SK-N-SH treated with all-trans-retinoic acid at 6 μM for 48 hours (cell line): Measurements from ENCODE around the gene CISTR.

Experiments used
- ARNTL ChIP-seq: fragments of 450-650 bp; formaldehyde crosslinking; IDR thresholded peaks from 2 replicates; pipeline ENCODE4 v1.5.0; 2020; ENCODE audit warnings: low read depth, mild to moderate bottlenecking, moderate library complexity, borderline replicate concordance
- CREB5 ChIP-seq: fragments of 250-450 bp; sonication (Bioruptor Pico); IDR thresholded peaks from 2 replicates; pipeline ENCODE4 v1.5.1; 2020; ENCODE audit warnings: low read depth, mild to moderate bottlenecking, moderate library complexity
- CSDC2 ChIP-seq: fragments of 250-450 bp; sonication (Bioruptor Pico); IDR thresholded peaks from 2 replicates; pipeline ENCODE4 v1.5.0; 2020; ENCODE audit warnings: mild to moderate bottlenecking, moderate library complexity
- CSRNP3 ChIP-seq: fragments of 250-450 bp; sonication (Bioruptor Pico); IDR thresholded peaks from 2 replicates; pipeline ENCODE4 v1.5.1; 2021; ENCODE audit warnings: mild to moderate bottlenecking, moderate library complexity
- OSR1 ChIP-seq: fragments of 250-450 bp; sonication (Bioruptor Pico); IDR thresholded peaks from 2 replicates; pipeline ENCODE4 v1.8.0; 2022; ENCODE audit warnings: moderate library complexity, mild to moderate bottlenecking, inconsistent platforms
- PATZ1 ChIP-seq: fragments of 250-450 bp; sonication (Bioruptor Pico); IDR thresholded peaks from 2 replicates; pipeline ENCODE4 v1.8.0; 2020; ENCODE audit warnings: mild to moderate bottlenecking, moderate library complexity, borderline replicate concordance
- POU6F1 ChIP-seq: fragments of 250-450 bp; sonication (Bioruptor Pico); IDR thresholded peaks from 2 replicates; pipeline ENCODE4 v1.8.0; 2021; ENCODE audit warnings: low read depth, mild to moderate bottlenecking, moderate library complexity, borderline replicate concordance
- SNAI2 ChIP-seq: fragments of 250-450 bp; sonication (Bioruptor Pico); IDR thresholded peaks from 2 replicates; pipeline ENCODE4 v1.5.0; 2020; ENCODE audit warnings: mild to moderate bottlenecking, moderate library complexity
- TSHZ2 ChIP-seq: fragments of 250-450 bp; sonication (Bioruptor Pico); IDR thresholded peaks from 2 replicates; pipeline ENCODE4 v1.5.0; 2020; ENCODE audit warnings: mild to moderate bottlenecking, moderate library complexity
- ZC3H10 ChIP-seq: fragments of 250-450 bp; sonication (Bioruptor Pico); IDR thresholded peaks from 2 replicates; pipeline ENCODE4 v1.5.1; 2021; ENCODE audit warnings: mild to moderate bottlenecking, moderate library complexity

DNA sequence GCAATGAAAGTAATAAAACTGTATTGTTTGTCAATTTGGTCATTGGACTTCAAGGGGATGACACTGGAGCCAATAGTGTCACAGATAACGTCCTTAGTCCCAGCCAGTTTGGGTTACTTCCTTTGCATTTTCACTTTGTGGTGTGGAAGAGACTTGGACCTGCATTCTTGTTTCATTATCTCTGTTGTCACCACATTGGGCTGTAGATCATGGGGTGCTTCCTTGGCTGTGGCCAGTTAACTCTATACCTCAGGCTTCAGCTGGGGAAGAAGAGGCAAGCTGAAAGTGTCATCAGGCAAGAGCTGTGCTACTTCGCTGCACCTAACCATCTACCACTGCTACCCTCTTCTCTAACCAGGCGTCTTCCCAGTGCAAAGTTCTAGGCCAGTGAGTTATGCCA, 15.1 kb upstream of the CISTR start:
- no peak for TF ChIP-seq CSRNP3 (CRISPR knock-in tag)
- TF ChIP-seq PATZ1 (CRISPR knock-in tag): no peak
- no peak for TF ChIP-seq OSR1 (CRISPR knock-in tag)
- no peak for TF ChIP-seq ARNTL (CRISPR knock-in tag)
- TF ChIP-seq SNAI2: no peak
- TF ChIP-seq TSHZ2 (CRISPR knock-in tag): no peak
- no peak for TF ChIP-seq CREB5 (CRISPR knock-in tag)
- TF ChIP-seq POU6F1 (CRISPR knock-in tag): no peak
- TF ChIP-seq ZC3H10: no peak
- TF ChIP-seq CSDC2 (CRISPR knock-in tag): no peak
